Panc1 (cell line): ENCODE measurements around the gene USP28. TPM values are rescaled to one million over a fixed set of nuclear protein-coding genes. Genes with fewer than 3 reads are reported as not detected.

Experiments used
- ATAC-seq: fragments of 200-7000 bp; cut with Tn5 transposase; 2 replicates; pipeline ENCODE4 v1.9.1; 2020; ENCODE audit warnings: mild to moderate bottlenecking, moderate library complexity
- BruUV-seq: library from RNA; stranded (reverse); fragments of 400-500 nt; replicated peaks from 2 replicates; lab custom pipeline; 2021; lab: Mats Ljungman, UMichigan
- CTCF ChIA-PET: fragments of 300-600 bp; sonication (Branson Sonifier 250); formaldehyde crosslinking; loops from one replicate; lab custom pipeline; 2022; ENCODE audit warnings: antibody characterized with exemption; lab: Charles Lee
- POLR2A ChIA-PET: fragments of 300-600 bp; sonication (Branson Sonifier 250); formaldehyde crosslinking; loops from one replicate; lab custom pipeline; 2022; ENCODE audit warnings: antibody characterized with exemption; lab: Charles Lee
- DNase-seq: peaks from one replicate; pipeline ENCODE4 v3.0.0-alpha.2; 2010; ENCODE audit warnings: low read depth, low spot score
- H3K27ac ChIP-seq: 2 replicates; pipeline ENCODE4 v1.5.1; 2011; ENCODE audit warnings: mild to moderate bottlenecking, low read length, inconsistent platforms
- H3K27me3 ChIP-seq: fragments of 200-500 bp; sonication (Bioruptor generic); 2 replicates; pipeline ENCODE4 v1.6.0; 2014; ENCODE audit warnings: low read length, inconsistent platforms; ENCODE audit not compliant: control insufficient read depth, insufficient read depth
- H3K36me3 ChIP-seq: fragments of 200-500 bp; sonication (Bioruptor generic); 2 replicates; pipeline ENCODE4 v1.5.1; 2014; ENCODE audit warnings: inconsistent platforms, mild to moderate bottlenecking, low read length, moderate library complexity; ENCODE audit not compliant: control insufficient read depth, insufficient read depth
- H3K4me1 ChIP-seq: 2 replicates; pipeline ENCODE4 v1.5.1; 2011; ENCODE audit warnings: inconsistent platforms, mild to moderate bottlenecking, low read length, moderate library complexity; ENCODE audit not compliant: control insufficient read depth, insufficient read depth
- H3K4me3 ChIP-seq, 2 experiments: 2 replicates each; pipeline ENCODE4 v1.5.1; 2011 to 2012; ENCODE audit warnings: low read depth in 2 of 2, low read length in 2 of 2, mild to moderate bottlenecking in 2 of 2, inconsistent platforms in 1 of 2, moderate library complexity in 1 of 2
- H3K9me3 ChIP-seq: fragments of 200-500 bp; sonication (Bioruptor generic); 2 replicates; pipeline ENCODE4 v1.5.1; 2014; ENCODE audit warnings: low read depth, mild to moderate bottlenecking, inconsistent platforms, low read length, moderate library complexity; ENCODE audit not compliant: control insufficient read depth, insufficient read depth
- CTCF ChIP-seq: fragments of 450-650 bp; IDR thresholded peaks from 2 replicates; pipeline ENCODE4 v1.5.1; 2017; ENCODE audit warnings: mild to moderate bottlenecking
- POLR2AphosphoS5 ChIP-seq: IDR thresholded peaks from 2 replicates; pipeline ENCODE4 v1.6.1; 2012; ENCODE audit warnings: mild to moderate bottlenecking, low read depth, low read length, moderate library complexity
- SIN3A ChIP-seq: IDR thresholded peaks from 2 replicates; pipeline ENCODE4 v1.6.1; 2012; ENCODE audit warnings: low read depth, mild to moderate bottlenecking, low read length, moderate library complexity, borderline replicate concordance; ENCODE audit not compliant: insufficient read depth
- TCF7L2 ChIP-seq: IDR thresholded peaks from 2 replicates; pipeline ENCODE4 v1.6.1; 2011; ENCODE audit warnings: mild to moderate bottlenecking, low read depth, low read length, inconsistent platforms
- in situ Hi-C: cut with HindIII; loops from 2 replicates; pipeline ENCODE4 v1.10.0; 2016; ENCODE audit warnings: low sequenced_read_pairs, low pct_unique_long_range_greater_than_20kb
- intact Hi-C: fragments of 100-400 bp; cut with micrococcal nuclease; formaldehyde crosslinking; loops from one replicate; pipeline ENCODE4 v1.10.0; 2022; ENCODE audit not compliant: unreplicated experiment
- total RNA-seq: library from RNA; stranded (reverse); gene quantifications from one replicate; pipeline ENCODE4 v1.2.1, GENCODE V29; 2021; ENCODE audit not compliant: unreplicated experiment
- TF ChIP-seq, protein P1 (sequence below), 2 experiments: IDR thresholded peaks; 2 replicates each; pipeline ENCODE4 v1.6.1; 2011 to 2012; ENCODE audit warnings: low read depth in 2 of 2, control low read depth in 1 of 2, low read length in 1 of 2, mild to moderate bottlenecking in 1 of 2, moderate library complexity in 1 of 2; ENCODE audit not compliant: insufficient read depth in 1 of 2

The USP28 gene
- total RNA-seq, 1 experiment from 2014 or later = 52.3 TPM

- intact Hi-C loops = no loop called here
Observed at GRCh38 chr11:113778111-113778910, 97.1 kb downstream of the USP28 start.

DNA sequence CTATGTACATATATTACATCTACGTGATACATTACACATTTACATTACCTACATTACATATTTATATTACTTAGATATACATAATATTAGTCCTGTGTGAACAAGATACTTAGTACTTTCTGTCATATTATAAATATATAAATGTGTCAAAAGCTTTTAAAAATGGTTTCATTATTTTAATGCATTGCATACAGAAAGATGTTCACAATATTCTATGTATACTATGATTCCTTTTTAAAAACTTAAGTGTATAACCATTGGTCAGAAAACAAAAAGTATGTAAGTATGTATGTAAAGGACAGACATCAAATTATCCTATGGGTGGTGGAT, 101.2 kb downstream of the USP28 start:
- Histone ChIP-seq H3K4me3 (peak overlapping the region; percentile 94 to 99), H3K27me3 (peaks cover 4% of the 10 kb centered on the region), H3K9me3 (no peaks in the 10 kb centered on the region), H3K36me3 (no peaks in the 10 kb centered on the region; the same call in 1 of the 2 replicates), H3K27ac (peak overlapping the region; percentile 98), H3K4me1 (peaks cover 4% of the 10 kb centered on the region)
- in situ Hi-C loops (no loop called here), intact Hi-C loops (no loop called here)
- CTCF ChIA-PET = interaction anchor here (1.0 kb wide), 1 partner anchor 484 kb away, joined by 4 read pairs; no protein-coding TSS in a partner anchor
- TF ChIP-seq CTCF (peak; percentile 71), TCF7L2 (no peak)
- TF ChIP-seq, protein P1, sequence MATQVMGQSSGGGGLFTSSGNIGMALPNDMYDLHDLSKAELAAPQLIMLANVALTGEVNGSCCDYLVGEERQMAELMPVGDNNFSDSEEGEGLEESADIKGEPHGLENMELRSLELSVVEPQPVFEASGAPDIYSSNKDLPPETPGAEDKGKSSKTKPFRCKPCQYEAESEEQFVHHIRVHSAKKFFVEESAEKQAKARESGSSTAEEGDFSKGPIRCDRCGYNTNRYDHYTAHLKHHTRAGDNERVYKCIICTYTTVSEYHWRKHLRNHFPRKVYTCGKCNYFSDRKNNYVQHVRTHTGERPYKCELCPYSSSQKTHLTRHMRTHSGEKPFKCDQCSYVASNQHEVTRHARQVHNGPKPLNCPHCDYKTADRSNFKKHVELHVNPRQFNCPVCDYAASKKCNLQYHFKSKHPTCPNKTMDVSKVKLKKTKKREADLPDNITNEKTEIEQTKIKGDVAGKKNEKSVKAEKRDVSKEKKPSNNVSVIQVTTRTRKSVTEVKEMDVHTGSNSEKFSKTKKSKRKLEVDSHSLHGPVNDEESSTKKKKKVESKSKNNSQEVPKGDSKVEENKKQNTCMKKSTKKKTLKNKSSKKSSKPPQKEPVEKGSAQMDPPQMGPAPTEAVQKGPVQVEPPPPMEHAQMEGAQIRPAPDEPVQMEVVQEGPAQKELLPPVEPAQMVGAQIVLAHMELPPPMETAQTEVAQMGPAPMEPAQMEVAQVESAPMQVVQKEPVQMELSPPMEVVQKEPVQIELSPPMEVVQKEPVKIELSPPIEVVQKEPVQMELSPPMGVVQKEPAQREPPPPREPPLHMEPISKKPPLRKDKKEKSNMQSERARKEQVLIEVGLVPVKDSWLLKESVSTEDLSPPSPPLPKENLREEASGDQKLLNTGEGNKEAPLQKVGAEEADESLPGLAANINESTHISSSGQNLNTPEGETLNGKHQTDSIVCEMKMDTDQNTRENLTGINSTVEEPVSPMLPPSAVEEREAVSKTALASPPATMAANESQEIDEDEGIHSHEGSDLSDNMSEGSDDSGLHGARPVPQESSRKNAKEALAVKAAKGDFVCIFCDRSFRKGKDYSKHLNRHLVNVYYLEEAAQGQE (IDR thresholded peaks at IDR 0.05; ENCODE audit: insufficient read depth in 1 of 2, low read depth in 2 of 2, low read length in 1 of 2) = no peak
- POLR2A ChIA-PET = no interaction called here
- ATAC-seq = no peak
- BruUV-seq = no TSS peak
- DNase-seq = no peak

More at GRCh38 chr11:113778111-113778910, 97.1 kb downstream of the USP28 start:
- ATAC-seq (no peak), DNase-seq (no peak)
- BruUV-seq = no TSS peak
- Histone ChIP-seq H3K9me3 (no peaks in the 10 kb centered on the region), H3K4me3 (no peak overlapping the region), H3K27me3 (peaks cover 4% of the 10 kb centered on the region), H3K27ac (no peak overlapping the region), H3K4me1 (no peaks in the 10 kb centered on the region; the same call in 1 of the 2 replicates), H3K36me3 (no peaks in the 10 kb centered on the region; the same call in 1 of the 2 replicates)
- in situ Hi-C loops = no loop called here
- no peak for TF ChIP-seq TCF7L2
- TF ChIP-seq, protein P1 (IDR thresholded peaks at IDR 0.05; ENCODE audit: insufficient read depth in 1 of 2, low read depth in 2 of 2, low read length in 1 of 2) = no peak
- TF ChIP-seq POLR2AphosphoS5 = no peak
- TF ChIP-seq CTCF = no peak
- no peak for TF ChIP-seq SIN3A
- CTCF ChIA-PET = no interaction called here
- POLR2A ChIA-PET = no interaction called here
